HepG2 (cell line): ENCODE data around the gene MED25. TPM values are rescaled to one million over a fixed set of nuclear protein-coding genes. Genes with fewer than 3 reads are reported as not detected.

Source experiments
- CHD2 ChIP-seq: IDR thresholded peaks from 2 replicates; pipeline ENCODE4 v1.6.1; 2011; ENCODE audit warnings: low read depth, low read length, improper control_type of control experiment
- HDAC2 ChIP-seq: sonication (generic); formaldehyde crosslinking; IDR thresholded peaks from 2 replicates; pipeline ENCODE4 v1.4.0; 2020; ENCODE audit warnings: missing genetic modification reagents
- HNRNPLL ChIP-seq: fragments of 200-400 bp; formaldehyde crosslinking; IDR thresholded peaks from 2 replicates; pipeline ENCODE4 v1.6.1; 2017; ENCODE audit warnings: mild to moderate bottlenecking, low read depth, low read length; ENCODE audit not compliant: poor library complexity, severe bottlenecking
- ISL2 ChIP-seq: sonication (generic); formaldehyde crosslinking; IDR thresholded peaks from 2 replicates; pipeline ENCODE4 v1.5.0; 2020; ENCODE audit warnings: missing genetic modification reagents
- KAT8 ChIP-seq: IDR thresholded peaks from 2 replicates; pipeline ENCODE4 v1.6.1; 2016; ENCODE audit warnings: missing genetic modification reagents, missing compliant biosample characterization
- KDM4B ChIP-seq: sonication (generic); formaldehyde crosslinking; IDR thresholded peaks from 2 replicates; pipeline ENCODE4 v1.4.0; 2020; ENCODE audit warnings: missing genetic modification reagents
- KDM6A ChIP-seq: IDR thresholded peaks from 2 replicates; pipeline ENCODE4 v1.6.1; 2016; ENCODE audit warnings: low read depth
- KLF15 ChIP-seq: sonication (generic); formaldehyde crosslinking; IDR thresholded peaks from 2 replicates; pipeline ENCODE4 v1.8.1; 2023; ENCODE audit warnings: borderline replicate concordance, mild to moderate bottlenecking, inconsistent platforms, missing genetic modification reagents, mixed read lengths
- NCOA5 ChIP-seq: sonication (generic); formaldehyde crosslinking; IDR thresholded peaks from 2 replicates; pipeline ENCODE4 v1.4.0; 2020; ENCODE audit warnings: missing genetic modification reagents
- PAX8 ChIP-seq: sonication (generic); formaldehyde crosslinking; IDR thresholded peaks from 2 replicates; pipeline ENCODE4 v1.8.0; 2022; ENCODE audit warnings: mild to moderate bottlenecking, missing genetic modification reagents, borderline replicate concordance
- RBM22 ChIP-seq: fragments of 200-400 bp; formaldehyde crosslinking; optimal IDR thresholded peaks from 2 replicates; pipeline ENCODE3; 2017; ENCODE audit warnings: mild to moderate bottlenecking, low read length, moderate library complexity
- RFXAP ChIP-seq: sonication (generic); formaldehyde crosslinking; IDR thresholded peaks from 2 replicates; pipeline ENCODE4 v1.4.0; 2020; ENCODE audit warnings: missing genetic modification reagents, borderline replicate concordance
- SIX1 ChIP-seq: sonication (generic); formaldehyde crosslinking; IDR thresholded peaks from 2 replicates; pipeline ENCODE4 v1.4.0; 2020; ENCODE audit warnings: missing genetic modification reagents, borderline replicate concordance
- SRSF9 ChIP-seq: fragments of 200-400 bp; formaldehyde crosslinking; IDR thresholded peaks from 2 replicates; pipeline ENCODE4 v1.6.1; 2018; ENCODE audit warnings: borderline replicate concordance, mild to moderate bottlenecking, low read depth, low read length; ENCODE audit not compliant: insufficient read depth, poor library complexity, severe bottlenecking
- SRY ChIP-seq: sonication (generic); formaldehyde crosslinking; IDR thresholded peaks from 2 replicates; pipeline ENCODE4 v1.8.0; 2022; ENCODE audit warnings: mild to moderate bottlenecking, missing genetic modification reagents
- TBL1XR1 ChIP-seq: fragments of 150-350 bp; IDR thresholded peaks from 2 replicates; pipeline ENCODE4 v1.6.1; 2014; ENCODE audit warnings: borderline replicate concordance, low read length; ENCODE audit not compliant: partially characterized antibody
- TEAD3 ChIP-seq: optimal IDR thresholded peaks from 2 replicates; pipeline ENCODE3; 2016; ENCODE audit warnings: borderline replicate concordance
- YY1 ChIP-seq: IDR thresholded peaks from 2 replicates; pipeline ENCODE4 v1.6.1; 2011; ENCODE audit warnings: low read length, low read depth, moderate library complexity, mild to moderate bottlenecking; ENCODE audit not compliant: insufficient read depth, insufficient replicate concordance
- ZBTB1 ChIP-seq: sonication (generic); formaldehyde crosslinking; IDR thresholded peaks from 2 replicates; pipeline ENCODE4 v1.4.0; 2020; ENCODE audit warnings: missing genetic modification reagents, borderline replicate concordance
- ZNF180 ChIP-seq: sonication (generic); formaldehyde crosslinking; IDR thresholded peaks from 2 replicates; pipeline ENCODE4 v1.4.0; 2020; ENCODE audit warnings: low read depth, missing genetic modification reagents, borderline replicate concordance
- ZNF33B ChIP-seq: sonication (generic); formaldehyde crosslinking; IDR thresholded peaks from 2 replicates; pipeline ENCODE4 v1.5.1; 2020; ENCODE audit warnings: mild to moderate bottlenecking, missing genetic modification reagents
- ZNF615 ChIP-seq: sonication (generic); formaldehyde crosslinking; IDR thresholded peaks from 2 replicates; pipeline ENCODE4 v1.5.0; 2020; ENCODE audit warnings: mild to moderate bottlenecking, missing genetic modification reagents, borderline replicate concordance
- ZNF83 ChIP-seq: sonication (generic); formaldehyde crosslinking; IDR thresholded peaks from 2 replicates; pipeline ENCODE4 v1.4.0; 2020; ENCODE audit warnings: missing genetic modification reagents, mild to moderate bottlenecking, borderline replicate concordance
- polyA plus RNA-seq, 8 experiments: library from polyadenylated mRNA; depleted of rRNA in 3 of 8; stranded (reverse) in 7 of 8; unstranded in 1 of 8; fragments of >200 nt; fragmentation: Illumina TruSeq in 4 of 8; extraction: Trizol in 4 of 8; gene quantifications; 2 replicates each; pipeline versions ENCODE4 v1.2.1 to v1.2.3, GENCODE V29; 2011 to 2016; ENCODE audit warnings: low read depth in 4 of 8, missing spikeins in 1 of 8, mixed read lengths in 1 of 8; ENCODE audit not compliant: insufficient read depth in 1 of 8
- total RNA-seq, 5 experiments: library from RNA; depleted of rRNA; stranded (reverse); fragments of >200 nt; fragmentation: Illumina TruSeq; extraction: Trizol; gene quantifications; 2 replicates each; pipeline ENCODE4 v1.2.3, GENCODE V29; 2016; ENCODE audit warnings: low read depth in 1 of 5
- TF ChIP-seq, protein P1 (sequence below): sonication (generic); formaldehyde crosslinking; IDR thresholded peaks from 2 replicates; pipeline ENCODE4 v1.8.0; 2022; ENCODE audit warnings: mild to moderate bottlenecking, missing genetic modification reagents; ENCODE audit not compliant: insufficient replicate concordance
- TF ChIP-seq, protein P2 (sequence below): sonication (generic); formaldehyde crosslinking; IDR thresholded peaks from 2 replicates; pipeline ENCODE4 v1.4.0; 2020; ENCODE audit warnings: mild to moderate bottlenecking, missing genetic modification reagents, borderline replicate concordance

Gene MED25
- total and polyA plus RNA-seq, 2 of the 13 experiments (the other 11 are each of a cell fraction or from before 2014, with no cell fraction given) = 11.1 to 15.1 TPM

DNA sequence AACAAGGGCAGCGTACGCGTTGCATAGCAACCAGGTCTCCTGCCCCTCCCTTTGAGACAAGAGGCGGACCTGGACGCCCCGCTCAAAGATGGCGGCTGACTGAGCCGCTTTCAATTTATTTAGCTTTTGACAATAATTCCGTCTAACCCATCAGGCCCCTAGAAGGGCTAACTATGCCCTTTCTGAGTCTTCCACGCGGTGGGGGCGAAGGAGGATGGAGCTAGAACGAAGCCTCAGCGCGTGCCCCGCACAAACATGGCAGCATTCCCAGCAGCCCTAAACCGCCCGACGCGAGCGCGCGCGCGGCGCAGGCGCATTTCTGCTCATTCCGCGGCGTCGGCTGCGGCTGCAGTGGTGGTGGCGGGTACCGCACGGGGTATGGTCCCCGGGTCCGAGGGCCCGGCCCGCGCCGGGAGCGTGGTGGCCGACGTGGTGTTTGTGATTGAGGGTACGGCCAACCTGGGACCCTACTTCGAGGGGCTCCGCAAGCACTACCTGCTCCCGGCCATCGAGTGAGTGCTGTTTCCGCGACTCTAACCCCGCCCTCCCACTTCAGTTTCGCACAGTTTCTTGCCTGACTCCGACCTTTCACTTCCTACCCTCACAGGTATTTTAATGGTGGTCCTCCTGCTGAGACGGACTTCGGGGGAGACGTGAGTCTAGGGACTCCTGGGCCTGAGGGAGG lies at the start of gene MED25 (continued):
- TF ChIP-seq, protein P1, sequence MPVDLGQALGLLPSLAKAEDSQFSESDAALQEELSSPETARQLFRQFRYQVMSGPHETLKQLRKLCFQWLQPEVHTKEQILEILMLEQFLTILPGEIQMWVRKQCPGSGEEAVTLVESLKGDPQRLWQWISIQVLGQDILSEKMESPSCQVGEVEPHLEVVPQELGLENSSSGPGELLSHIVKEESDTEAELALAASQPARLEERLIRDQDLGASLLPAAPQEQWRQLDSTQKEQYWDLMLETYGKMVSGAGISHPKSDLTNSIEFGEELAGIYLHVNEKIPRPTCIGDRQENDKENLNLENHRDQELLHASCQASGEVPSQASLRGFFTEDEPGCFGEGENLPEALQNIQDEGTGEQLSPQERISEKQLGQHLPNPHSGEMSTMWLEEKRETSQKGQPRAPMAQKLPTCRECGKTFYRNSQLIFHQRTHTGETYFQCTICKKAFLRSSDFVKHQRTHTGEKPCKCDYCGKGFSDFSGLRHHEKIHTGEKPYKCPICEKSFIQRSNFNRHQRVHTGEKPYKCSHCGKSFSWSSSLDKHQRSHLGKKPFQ (CRISPR knock-in tag) = no peak
- TF ChIP-seq KLF15 (CRISPR knock-in tag) (no peak), TBL1XR1 (no peak), HNRNPLL (peak; percentile 80), ISL2 (CRISPR knock-in tag) (peak; percentile 60; the same call in 1 of the 2 replicates), SRSF9 (no peak), TEAD3 (CRISPR knock-in tag) (peak; percentile 52), KDM4B (CRISPR knock-in tag) (0 out of 2 replicates have a peak, but pooled peaks have one; percentile 6), YY1 (peak; percentile 100), NCOA5 (CRISPR knock-in tag) (no peak), PAX8 (CRISPR knock-in tag) (0 out of 2 replicates have a peak, but pooled peaks have one; percentile 6), KDM6A (CRISPR knock-in tag) (no peak), CHD2 (no peak), HDAC2 (CRISPR knock-in tag) (no peak; the same call in 1 of the 2 replicates), RFXAP (peak; percentile 67; the same call in 1 of the 2 replicates), ZNF83 (CRISPR knock-in tag) (no peak), SRY (CRISPR knock-in tag) (0 out of 2 replicates have a peak, but pooled peaks have one; percentile 3), ZNF180 (CRISPR knock-in tag) (no peak), KAT8 (CRISPR knock-in tag) (peak; percentile 83), SIX1 (CRISPR knock-in tag) (no peak), RBM22 (no peak), ZNF615 (CRISPR knock-in tag) (no peak), ZBTB1 (no peak), ZNF33B (CRISPR knock-in tag) (peak; percentile 16; the same call in 1 of the 2 replicates)
- TF ChIP-seq, protein P2, sequence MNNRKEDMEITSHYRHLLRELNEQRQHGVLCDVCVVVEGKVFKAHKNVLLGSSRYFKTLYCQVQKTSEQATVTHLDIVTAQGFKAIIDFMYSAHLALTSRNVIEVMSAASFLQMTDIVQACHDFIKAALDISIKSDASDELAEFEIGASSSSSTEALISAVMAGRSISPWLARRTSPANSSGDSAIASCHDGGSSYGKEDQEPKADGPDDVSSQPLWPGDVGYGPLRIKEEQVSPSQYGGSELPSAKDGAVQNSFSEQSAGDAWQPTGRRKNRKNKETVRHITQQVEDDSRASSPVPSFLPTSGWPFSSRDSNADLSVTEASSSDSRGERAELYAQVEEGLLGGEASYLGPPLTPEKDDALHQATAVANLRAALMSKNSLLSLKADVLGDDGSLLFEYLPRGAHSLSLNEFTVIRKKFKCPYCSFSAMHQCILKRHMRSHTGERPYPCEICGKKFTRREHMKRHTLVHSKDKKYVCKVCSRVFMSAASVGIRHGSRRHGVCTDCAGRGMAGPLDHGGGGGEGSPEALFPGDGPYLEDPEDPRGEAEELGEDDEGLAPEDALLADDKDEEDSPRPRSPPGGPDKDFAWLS = no peak
